Stimulated activated naive B cell treated with anti-CD40 and anti-IgM and Interleukin-4, amounts not matched to agents 10 μg/mL and 1 μg/mL and 100 μg/mL, for 72 hours (primary cell): Measurements from ENCODE around the gene PPP2R1B.

Experiments used
- ATAC-seq, 2 donors: fragments of 150-1000 bp; cut with Tn5 transposase; replicated peaks; 2 replicates each; pipeline ENCODE4 v1.10.0; 2021; ENCODE audit warnings: moderate library complexity in 1 of 2
- DNase-seq: peaks from one replicate; pipeline ENCODE4 v3.0.0; 2021
- H3K27ac Mint-ChIP-seq: one replicate; pipeline ENCODE4 v1.8.0; 2022; ENCODE audit warnings: mild to moderate bottlenecking, mixed read lengths
- H3K27me3 Mint-ChIP-seq, 2 donors: one replicate each; pipeline ENCODE4 v1.8.0; 2022; ENCODE audit warnings: mixed read lengths in 2 of 2
- H3K36me3 Mint-ChIP-seq, 2 donors: one replicate each; pipeline ENCODE4 v1.8.0; 2022; ENCODE audit warnings: mixed read lengths in 2 of 2, mild to moderate bottlenecking in 1 of 2
- H3K4me1 Mint-ChIP-seq, 2 donors: one replicate each; pipeline ENCODE4 v1.8.0; 2022; ENCODE audit warnings: mixed read lengths in 2 of 2, mild to moderate bottlenecking in 1 of 2
- H3K4me3 Mint-ChIP-seq, 2 donors: one replicate each; pipeline ENCODE4 v1.8.0; 2022; ENCODE audit warnings: mild to moderate bottlenecking in 2 of 2, mixed read lengths in 2 of 2, moderate library complexity in 1 of 2
- H3K9me3 Mint-ChIP-seq, 2 donors: one replicate each; pipeline ENCODE4 v1.8.0; 2022; ENCODE audit warnings: mixed read lengths in 2 of 2, mild to moderate bottlenecking in 1 of 2

PPP2R1B gene

DNA sequence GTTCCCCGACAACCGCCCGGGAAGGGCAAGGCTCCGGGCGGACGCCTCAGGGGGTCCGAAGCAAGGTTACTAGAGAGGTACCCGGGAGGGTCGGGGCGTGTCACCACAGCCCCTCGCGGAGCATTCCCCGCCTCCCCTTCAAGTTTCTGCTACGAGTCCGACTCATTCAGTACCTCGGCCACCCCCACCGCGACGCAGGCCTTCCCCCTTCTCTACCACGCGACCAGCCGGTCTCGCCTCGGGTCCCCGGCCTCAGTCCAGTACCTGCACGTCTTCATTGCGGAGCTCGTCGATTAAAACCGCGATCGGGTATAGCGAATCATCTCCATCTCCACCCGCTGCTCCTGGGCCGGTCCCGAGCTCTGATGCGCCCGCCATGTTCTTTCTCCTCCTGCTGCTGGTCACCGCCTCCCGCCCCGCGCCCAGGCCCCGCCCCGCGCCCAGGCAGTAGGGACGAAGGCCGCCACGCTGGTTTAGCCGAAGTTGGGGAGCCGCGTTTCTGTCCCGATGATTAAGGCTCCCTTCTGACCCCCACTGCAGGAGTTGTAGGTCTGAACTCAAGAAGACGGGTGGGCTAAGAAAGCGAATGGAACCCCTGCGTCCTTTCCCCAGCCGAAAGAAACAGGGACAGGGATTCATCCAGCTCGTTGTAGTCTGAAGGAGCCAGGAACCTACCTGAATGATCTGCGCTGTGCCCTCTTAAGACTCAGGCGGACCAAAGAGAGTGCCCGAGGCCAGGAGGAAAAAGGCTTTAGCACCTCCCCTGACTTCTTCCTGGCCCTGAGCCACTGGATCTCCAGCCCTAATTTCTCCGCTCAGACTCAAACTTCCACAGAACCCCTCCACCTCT is at the start of gene PPP2R1B:
Gene PPP2R1B, minus strand, starts transcription at position 406 of the 850 bp plus-strand sequence. Its CDS starts 28 bp downstream, at position 378.
- ATAC-seq, result peak; percentile 96 to 97
- no peaks in the 10 kb centered on the region for H3K27me3 Mint-ChIP-seq

GRCh38 chr11:111815489-111815888 is 49.3 kb upstream of the PPP2R1B start:
- Mint-ChIP-seq H3K27me3 (no peaks in the 10 kb centered on the region), H3K36me3 (peaks cover 10 to 25% of the 10 kb centered on the region in 2 donors), H3K27ac (no peak overlapping the region), H3K4me1 (no peaks in the 10 kb centered on the region), H3K4me3 (no peak overlapping the region), H3K9me3 (no peaks in the 10 kb centered on the region)
- no peak for ATAC-seq
- no peak for DNase-seq

More for the DNA sequence above, at the start of gene PPP2R1B:
- peak within 1 kb of the TSS; percentile 99 for H3K27ac Mint-ChIP-seq
- peaks cover 23 to 33% of the 10 kb centered on the region in 2 donors for H3K4me1 Mint-ChIP-seq
- H3K4me3 Mint-ChIP-seq, result peak within 1 kb of the TSS; percentile 100
- peak; percentile 62 for DNase-seq
- H3K9me3 Mint-ChIP-seq, result no peaks in the 10 kb centered on the region
- H3K36me3 Mint-ChIP-seq, result peaks cover 19 to 27% of the 10 kb centered on the region in 2 donors

DNA sequence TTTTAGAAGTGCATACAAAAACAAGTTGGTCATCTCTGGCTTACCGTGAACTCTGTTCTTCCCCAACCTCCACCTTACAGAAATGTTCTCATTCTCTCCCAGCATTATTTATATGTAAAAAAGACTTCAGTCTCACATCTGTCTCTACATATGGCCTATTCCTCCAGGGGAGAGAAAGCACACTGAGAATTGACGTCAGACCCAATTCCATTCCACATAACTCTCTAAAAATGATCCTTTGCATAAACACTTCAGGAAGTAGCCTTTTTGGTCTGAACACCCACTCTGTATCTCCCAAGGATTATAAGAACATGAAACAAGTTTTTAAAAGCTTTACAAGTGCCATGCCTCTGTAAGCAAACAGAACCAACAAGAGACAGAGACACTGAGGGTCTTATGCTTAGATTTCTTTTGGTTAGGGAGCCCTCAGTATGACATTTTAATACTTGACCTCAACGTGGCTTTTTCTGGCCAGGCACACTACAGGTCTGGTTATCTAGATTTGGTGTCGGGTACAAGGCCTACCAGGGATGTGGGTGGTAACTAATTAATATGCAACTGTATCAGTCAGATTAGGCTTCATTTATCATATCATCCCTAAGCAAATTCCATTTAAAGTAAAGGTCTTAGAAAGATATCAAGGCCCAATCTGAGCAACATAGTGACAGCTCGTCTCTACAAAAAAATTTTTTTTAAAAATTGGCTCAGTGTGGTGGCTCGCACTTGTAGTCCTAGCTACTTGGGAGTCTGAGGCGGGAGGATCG is 48.5 kb upstream of the PPP2R1B start:
- no peaks in the 10 kb centered on the region for H3K27me3 Mint-ChIP-seq
- peak overlapping the region; percentile 63 for H3K27ac Mint-ChIP-seq
- DNase-seq (no peak), ATAC-seq (no peak)
- no peaks in the 10 kb centered on the region for H3K4me1 Mint-ChIP-seq
- H3K9me3 Mint-ChIP-seq, result no peaks in the 10 kb centered on the region
- H3K36me3 Mint-ChIP-seq, result peaks cover 12 to 23% of the 10 kb centered on the region in 2 donors
- H3K4me3 Mint-ChIP-seq, result no peak overlapping the region

DNA sequence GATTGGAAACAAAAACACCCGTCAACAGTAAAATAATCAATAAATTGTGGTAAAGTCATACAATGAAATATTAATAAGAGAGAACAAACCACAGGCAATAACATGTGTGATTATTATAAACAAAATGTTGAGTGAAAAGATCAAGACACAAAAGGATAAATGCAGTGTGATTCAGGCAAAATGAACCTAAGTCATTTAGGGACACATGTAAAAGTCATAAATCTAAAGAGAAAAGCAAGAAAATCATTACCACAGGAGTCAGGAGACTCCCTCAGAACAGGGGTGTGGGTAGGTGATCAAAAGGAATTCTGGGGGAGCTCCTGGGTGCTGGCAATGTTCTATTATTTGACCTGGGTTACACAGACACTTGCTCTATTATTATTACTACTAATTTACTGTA is 47.9 kb upstream of the PPP2R1B start:
- no peak overlapping the region for H3K4me3 Mint-ChIP-seq
- no peak for DNase-seq
- peaks cover 12 to 27% of the 10 kb centered on the region in 2 donors for H3K36me3 Mint-ChIP-seq
- no peaks in the 10 kb centered on the region for H3K27me3 Mint-ChIP-seq
- no peak overlapping the region for H3K27ac Mint-ChIP-seq
- no peaks in the 10 kb centered on the region for H3K9me3 Mint-ChIP-seq
- ATAC-seq, result no peak
- no peaks in the 10 kb centered on the region for H3K4me1 Mint-ChIP-seq

- H3K27ac Mint-ChIP-seq, result no peak overlapping the region
- H3K27me3 Mint-ChIP-seq, result no peaks in the 10 kb centered on the region
- no peak overlapping the region for H3K4me3 Mint-ChIP-seq
- ATAC-seq (no peak), DNase-seq (no peak)
- no peaks in the 10 kb centered on the region for H3K9me3 Mint-ChIP-seq
- peaks cover 17 to 35% of the 10 kb centered on the region in 2 donors for H3K36me3 Mint-ChIP-seq
- peaks cover 0 to 1% of the 10 kb centered on the region in 2 donors for H3K4me1 Mint-ChIP-seq
Measured at GRCh38 chr11:111812211-111812610, 46.0 kb upstream of the PPP2R1B start.

DNA sequence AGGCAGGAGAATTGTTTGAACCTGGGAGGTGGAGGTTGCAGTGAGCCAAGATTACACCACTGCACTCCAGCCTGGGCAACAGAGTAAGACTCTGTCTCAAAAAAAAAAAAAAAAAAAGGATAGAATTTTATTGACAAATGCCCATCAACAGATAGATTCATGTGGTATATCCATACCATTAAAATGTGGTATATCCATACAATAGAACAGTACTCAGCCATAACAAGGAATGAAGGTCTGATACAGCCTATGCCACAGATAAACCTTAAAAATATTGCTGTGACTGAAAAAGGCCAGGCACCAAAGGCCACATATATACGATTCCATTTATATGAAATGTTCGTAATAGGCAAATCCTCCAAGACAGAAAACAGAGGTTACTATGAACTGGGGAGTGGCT is 45.3 kb upstream of the PPP2R1B start:
- peaks cover 20 to 38% of the 10 kb centered on the region in 2 donors for H3K36me3 Mint-ChIP-seq
- no peak overlapping the region for H3K27ac Mint-ChIP-seq
- H3K9me3 Mint-ChIP-seq, result no peaks in the 10 kb centered on the region
- no peaks in the 10 kb centered on the region for H3K27me3 Mint-ChIP-seq
- DNase-seq, result no peak
- ATAC-seq, result no peak
- no peak overlapping the region for H3K4me3 Mint-ChIP-seq
- H3K4me1 Mint-ChIP-seq, result peaks cover 0 to 1% of the 10 kb centered on the region in 2 donors

GRCh38 chr11:111808834-111809233 is 42.6 kb upstream of the PPP2R1B start:
- no peak overlapping the region for H3K27ac Mint-ChIP-seq

DNA sequence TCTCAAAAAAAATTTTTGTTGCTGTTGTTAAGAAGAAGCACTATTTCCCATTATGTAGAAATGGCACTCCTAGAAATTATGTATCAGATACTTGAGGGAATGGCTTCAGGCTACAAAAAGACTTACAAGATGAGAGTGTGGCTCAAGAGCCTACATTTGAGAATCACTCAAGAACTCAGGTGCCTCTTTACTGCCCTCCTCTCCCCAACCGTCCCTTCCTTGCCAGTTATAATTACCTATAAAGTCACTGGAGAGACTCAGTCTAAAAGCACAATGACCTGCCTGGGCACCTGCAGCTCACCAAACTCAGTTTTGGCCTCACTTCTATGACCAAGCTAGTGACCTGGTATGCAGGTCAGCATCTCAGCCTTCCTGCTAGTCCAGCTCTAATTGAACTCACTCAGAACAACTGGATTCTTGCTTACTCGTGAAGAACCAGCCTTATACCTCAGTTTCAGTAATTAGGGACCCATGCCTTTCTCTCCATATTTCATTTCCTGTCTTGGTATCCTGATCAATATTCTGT is 41.9 kb upstream of the PPP2R1B start:
- H3K4me1 Mint-ChIP-seq, result peaks cover 0 to 1% of the 10 kb centered on the region in 2 donors
- ATAC-seq (no peak), DNase-seq (no peak)
- no peaks in the 10 kb centered on the region for H3K9me3 Mint-ChIP-seq
- H3K27me3 Mint-ChIP-seq, result no peaks in the 10 kb centered on the region
- H3K27ac Mint-ChIP-seq, result no peak overlapping the region
- H3K4me3 Mint-ChIP-seq, result no peak overlapping the region
- H3K36me3 Mint-ChIP-seq, result peaks cover 35 to 58% of the 10 kb centered on the region in 2 donors

More at GRCh38 chr11:111808834-111809233, 42.6 kb upstream of the PPP2R1B start:
- DNase-seq, result no peak
- peaks cover 0 to 1% of the 10 kb centered on the region in 2 donors for H3K4me1 Mint-ChIP-seq
- peaks cover 30 to 51% of the 10 kb centered on the region in 2 donors for H3K36me3 Mint-ChIP-seq
- H3K9me3 Mint-ChIP-seq, result no peaks in the 10 kb centered on the region
- no peak for ATAC-seq
- H3K4me3 Mint-ChIP-seq, result no peak overlapping the region
- no peaks in the 10 kb centered on the region for H3K27me3 Mint-ChIP-seq

DNA sequence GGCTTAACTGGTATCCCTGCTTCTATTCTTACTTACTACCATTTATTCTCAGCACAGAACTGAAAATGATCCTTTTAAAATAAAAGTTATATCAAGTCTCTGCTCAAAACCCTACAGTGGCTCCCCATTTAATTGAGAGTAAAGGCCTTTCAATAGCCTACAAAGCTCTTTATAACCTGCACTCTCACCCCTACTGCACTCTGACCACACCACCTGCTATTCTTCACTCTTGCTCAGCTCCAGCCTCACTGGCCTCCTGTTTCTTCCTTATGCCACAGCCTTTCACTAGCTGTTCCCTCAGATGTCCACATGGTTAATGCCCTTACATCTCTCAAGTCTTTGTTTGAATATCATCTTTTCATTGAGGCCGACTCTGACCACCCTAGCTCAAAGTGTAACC is 40.9 kb upstream of the PPP2R1B start:
- DNase-seq, result no peak
- no peaks in the 10 kb centered on the region for H3K27me3 Mint-ChIP-seq
- ATAC-seq, result no peak
- H3K27ac Mint-ChIP-seq, result no peak overlapping the region
- H3K4me3 Mint-ChIP-seq, result no peak overlapping the region
- no peaks in the 10 kb centered on the region for H3K9me3 Mint-ChIP-seq
- H3K4me1 Mint-ChIP-seq, result peaks cover 0 to 1% of the 10 kb centered on the region in 2 donors
- peaks cover 42 to 62% of the 10 kb centered on the region in 2 donors for H3K36me3 Mint-ChIP-seq

DNA sequence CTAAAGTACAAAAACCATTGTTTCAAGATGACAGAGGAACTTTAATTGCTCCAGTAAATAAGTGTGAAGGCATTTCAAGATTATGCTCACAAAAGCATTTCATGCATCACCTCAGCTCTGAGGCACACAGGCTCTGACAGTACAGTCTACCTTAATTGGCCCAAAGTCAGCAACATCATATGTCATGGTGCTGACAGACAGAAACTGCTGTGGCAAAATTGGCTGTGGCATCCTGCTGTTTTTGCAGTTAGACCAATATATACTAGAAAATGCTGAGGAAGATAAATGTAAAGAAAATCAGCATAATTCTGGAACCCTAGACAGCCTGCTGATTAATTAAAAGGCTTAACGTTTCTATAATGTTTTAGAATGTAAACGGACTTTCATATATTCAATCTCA is 34.9 kb upstream of the PPP2R1B start:
- no peak overlapping the region for H3K27ac Mint-ChIP-seq
- H3K4me1 Mint-ChIP-seq, result peaks cover 4 to 12% of the 10 kb centered on the region in 2 donors
- H3K36me3 Mint-ChIP-seq, result peaks cover 67 to 78% of the 10 kb centered on the region in 2 donors
- H3K4me3 Mint-ChIP-seq, result no peak overlapping the region
- no peak for ATAC-seq
- DNase-seq, result no peak
- no peaks in the 10 kb centered on the region for H3K27me3 Mint-ChIP-seq
- peaks cover 10 to 11% of the 10 kb centered on the region in 2 donors for H3K9me3 Mint-ChIP-seq

DNA sequence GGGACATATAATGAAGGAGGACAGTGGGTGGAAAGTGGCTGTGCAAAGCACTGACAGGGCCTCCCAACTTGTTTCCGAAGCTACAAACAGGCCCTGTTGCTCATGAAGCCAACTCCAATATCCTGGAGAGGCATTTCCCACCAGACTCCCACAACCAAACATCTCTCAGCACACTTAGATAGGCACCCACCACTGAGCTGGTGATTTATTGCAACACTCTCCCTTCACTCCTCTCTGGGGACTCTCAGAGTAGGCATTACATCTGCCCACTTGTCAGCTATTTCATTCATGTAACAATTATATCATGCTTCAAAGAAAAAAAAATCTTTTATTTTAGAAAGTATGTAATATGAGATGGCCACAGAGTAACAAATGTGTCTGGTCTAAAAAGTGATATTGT is 32.1 kb upstream of the PPP2R1B start:
- H3K36me3 Mint-ChIP-seq, result peaks cover 62 to 68% of the 10 kb centered on the region in 2 donors

GRCh38 chr11:111797145-111797581 is 31.0 kb upstream of the PPP2R1B start:
- Mint-ChIP-seq H3K27me3 (no peaks in the 10 kb centered on the region), H3K36me3 (peaks cover 55 to 60% of the 10 kb centered on the region in 2 donors), H3K27ac (no peak overlapping the region), H3K9me3 (peaks cover 10 to 11% of the 10 kb centered on the region in 2 donors), H3K4me1 (peaks cover 4 to 12% of the 10 kb centered on the region in 2 donors), H3K4me3 (no peak overlapping the region)
- DNase-seq (peak; percentile 44), ATAC-seq (peak; percentile 92 to 98)

More for the DNA sequence above, 32.1 kb upstream of the PPP2R1B start:
- DNase-seq (no peak), ATAC-seq (no peak)
- Mint-ChIP-seq H3K4me1 (peaks cover 4 to 12% of the 10 kb centered on the region in 2 donors), H3K9me3 (peaks cover 10 to 11% of the 10 kb centered on the region in 2 donors), H3K27me3 (no peaks in the 10 kb centered on the region), H3K4me3 (no peak overlapping the region), H3K27ac (no peak overlapping the region)

GRCh38 chr11:111796696-111797095 is 30.5 kb upstream of the PPP2R1B start:
- DNase-seq, result no peak

GRCh38 chr11:111795334-111795985 is 29.3 kb upstream of the PPP2R1B start:
- ATAC-seq, result no peak
- Mint-ChIP-seq H3K27me3 (no peaks in the 10 kb centered on the region), H3K27ac (no peak overlapping the region), H3K36me3 (peaks cover 50 to 58% of the 10 kb centered on the region in 2 donors), H3K4me1 (peaks cover 2 to 12% of the 10 kb centered on the region in 2 donors), H3K4me3 (no peak overlapping the region), H3K9me3 (peaks cover 10 to 11% of the 10 kb centered on the region in 2 donors)
- DNase-seq, result no peak

More at GRCh38 chr11:111796696-111797095, 30.5 kb upstream of the PPP2R1B start:
- no peaks in the 10 kb centered on the region for H3K27me3 Mint-ChIP-seq
- peaks cover 51 to 55% of the 10 kb centered on the region in 2 donors for H3K36me3 Mint-ChIP-seq
- ATAC-seq, result peak; percentile 7 to 34
- peaks cover 2 to 12% of the 10 kb centered on the region in 2 donors for H3K4me1 Mint-ChIP-seq
- H3K4me3 Mint-ChIP-seq, result no peak overlapping the region
- no peak overlapping the region for H3K27ac Mint-ChIP-seq
- H3K9me3 Mint-ChIP-seq, result peaks cover 10 to 11% of the 10 kb centered on the region in 2 donors
